GM12875 (cell line): Measurements from ENCODE around the gene USP31.

Experiments used
- H3K4me3 ChIP-seq: one replicate; pipeline ENCODE4 v1.5.1; 2011; ENCODE audit warnings: low read depth, low read length, control low read depth
- CTCF ChIP-seq: IDR thresholded peaks from 2 replicates; pipeline ENCODE4 v1.5.1; 2011; ENCODE audit warnings: low read depth, mild to moderate bottlenecking, control low read depth, inconsistent platforms, low read length, moderate library complexity, borderline replicate concordance; ENCODE audit not compliant: insufficient read depth

The USP31 gene

GRCh38 chr16:23181506-23181905 lies 32.3 kb upstream of the USP31 start:
- H3K4me3 ChIP-seq, result no peak overlapping the region
- TF ChIP-seq CTCF, result no peak

GRCh38 chr16:23175651-23176050 lies 26.4 kb upstream of the USP31 start:
- TF ChIP-seq CTCF, result no peak
- no peak overlapping the region for H3K4me3 ChIP-seq

GRCh38 chr16:23174622-23175021 lies 25.4 kb upstream of the USP31 start:
- no peak overlapping the region for H3K4me3 ChIP-seq

GRCh38 chr16:23172994-23173393 lies 23.7 kb upstream of the USP31 start:
- no peak for TF ChIP-seq CTCF
- no peak overlapping the region for H3K4me3 ChIP-seq

More at GRCh38 chr16:23174622-23175021, 25.4 kb upstream of the USP31 start:
- TF ChIP-seq CTCF, result no peak

- no peak overlapping the region for H3K4me3 ChIP-seq
- no peak for TF ChIP-seq CTCF
Observed at GRCh38 chr16:23172583-23172982, 23.3 kb upstream of the USP31 start.

GRCh38 chr16:23164736-23165135 lies 15.5 kb upstream of the USP31 start:
- TF ChIP-seq CTCF, result no peak

GRCh38 chr16:23163921-23164320 lies 14.7 kb upstream of the USP31 start:
- no peak for TF ChIP-seq CTCF

More at GRCh38 chr16:23164736-23165135, 15.5 kb upstream of the USP31 start:
- no peak overlapping the region for H3K4me3 ChIP-seq

More at GRCh38 chr16:23163921-23164320, 14.7 kb upstream of the USP31 start:
- no peak overlapping the region for H3K4me3 ChIP-seq
